Right lobe of liver (tissue), 6 donors: ENCODE data around the gene RNASE8. TPM values are rescaled to one million over a fixed set of nuclear protein-coding genes. Genes with fewer than 3 reads are reported as not detected.
A peak's percentile ranks its signal among the peaks of the same experiment; 100 is the strongest.

Experiments
- ATAC-seq, 4 donors: fragments of 200-7000 bp; cut with Tn5 transposase; one replicate each; pipeline ENCODE4 v1.9.1; 2020; ENCODE audit warnings: mild to moderate bottlenecking in 4 of 4, moderate library complexity in 4 of 4
- DNase-seq, 3 donors: peaks; one replicate each; pipeline ENCODE4 v3.0.0-alpha.2; 2020
- H3K27ac ChIP-seq, 3 donors: fragments of 200-600 bp; one replicate each; pipeline ENCODE4 v1.8.0; 2022
- H3K27me3 ChIP-seq, 2 donors: fragments of 200-600 bp; one replicate each; pipeline ENCODE4 v1.8.0; 2022
- H3K36me3 ChIP-seq, 4 donors: fragments of 200-600 bp; sonication (generic) in 1 of 4; one replicate each; pipeline versions ENCODE4 v1.5.1 to v1.8.0; 2017 to 2022; ENCODE audit warnings: control low read depth in 1 of 4
- H3K4me1 ChIP-seq, 4 donors: fragments of 200-600 bp; sonication (generic) in 1 of 4; one replicate each; pipeline versions ENCODE4 v1.5.1 to v1.8.0; 2017 to 2022; ENCODE audit warnings: control low read depth in 1 of 4
- H3K4me3 ChIP-seq, 3 donors: fragments of 200-600 bp; one replicate each; pipeline ENCODE4 v1.8.0; 2022
- H3K9me3 ChIP-seq, 4 donors: fragments of 200-600 bp; sonication (generic) in 1 of 4; one replicate each; pipeline versions ENCODE4 v1.5.1 to v1.8.0; 2017 to 2022; ENCODE audit warnings: control low read depth in 1 of 4
- CTCF ChIP-seq, 4 donors: fragments of 200-600 bp in 3 of 4; fragments of 450-650 bp in 1 of 4; IDR thresholded peaks; one replicate each; pipeline versions ENCODE4 v1.5.1 to v1.8.0; 2016 to 2022; ENCODE audit warnings: antibody characterized with exemption in 4 of 4, mild to moderate bottlenecking in 2 of 4
- POLR2A ChIP-seq: fragments of 450-650 bp; IDR thresholded peaks from one replicate; pipeline ENCODE4 v1.6.1; 2017; ENCODE audit warnings: antibody characterized with exemption, mild to moderate bottlenecking
- WGBS: methylation state at CpG from one replicate; pipeline ENCODE4 v1.1.6; 2018; ENCODE audit warnings: low coverage, low lambda C conversion rate; ENCODE audit not compliant: insufficient coverage; ENCODE audit errors: missing lambda C conversion rate; 5-methylcytosine and 5-hydroxymethylcytosine counted together
- intact Hi-C, 2 donors: fragments of 100-400 bp; cut with DNase I; formaldehyde crosslinking; loops; one replicate each; pipeline versions ENCODE4 v1.11.2 to v1.14.1; 2022
- total RNA-seq, 6 experiments: library from RNA; depleted of rRNA in 2 of 6; stranded (reverse); fragments of >200 nt in 2 of 6; fragmentation: NEBNext Ultra II Directional in 3 of 6; extraction: Animal tissue kit (Norgen Biotek cat#: 25700) in 3 of 6; gene quantifications; one replicate each; pipeline versions ENCODE4 v1.1.0 to v1.2.4, GENCODE V29; 2016 to 2023
- donor health status: DM: no; HTN: yes; CAD: no.
- donor health status: DM: no; HTN: no; CAD: no.
- donor health status: DM: no; HTN: no; CAD: no.
- donor health status: DM: no; HTN: yes; CAD: no.
- donor health status: DM: no; HTN: yes; CAD: no.

The RNASE8 gene
- total RNA-seq, 6 experiments from 2014 or later, result not detected

- Histone ChIP-seq H3K4me1 (peaks cover 0 to 25% (median 5%) of the 10 kb centered on the region in 4 donors), H3K4me3 (peak overlapping the region; percentile 73 to 75 (median 74)), H3K9me3 (no peaks in the 10 kb centered on the region), H3K27ac (peak overlapping the region; percentile 65 to 72 (median 66)), H3K27me3 (no peaks in the 10 kb centered on the region), H3K36me3 (no peaks in the 10 kb centered on the region)
- TF ChIP-seq CTCF (IDR thresholded peaks at IDR 0.05) (no peak), POLR2A (no peak)
- WGBS, result 8% methylated on average over 28 of the region's 40 CpGs
- intact Hi-C loops, result no loop called here
- DNase-seq, result peak in 1 of 3 donors; percentile 34
- peak in 1 of 4 donors; percentile 1 for ATAC-seq
Observed at GRCh38 chr14:21069388-21070082, 11.9 kb downstream of the RNASE8 start.

GRCh38 chr14:21070083-21070609, 12.5 kb downstream of the RNASE8 start, which contains the start of gene ARHGEF40:
Gene ARHGEF40, plus strand, starts transcription at chr14:21070304. Its CDS starts 93 bp downstream, at chr14:21070397.
- TF ChIP-seq POLR2A (peak; percentile 61), CTCF (IDR thresholded peaks at IDR 0.05) (no peak)
- no peaks in the 10 kb centered on the region for H3K9me3 ChIP-seq
- peak; percentile 74 to 81 (median 77) for DNase-seq
- WGBS, result 0% methylated on average over 25 of the region's 63 CpGs
- intact Hi-C loops, result no loop called here
- H3K36me3 ChIP-seq, result no peaks in the 10 kb centered on the region
- ATAC-seq, result peak; percentile 50 to 79 (median 70)
- H3K27ac ChIP-seq, result peak within 1 kb of the TSS; percentile 65 to 72 (median 66)
- peaks cover 0 to 25% (median 5%) of the 10 kb centered on the region in 4 donors for H3K4me1 ChIP-seq
- peak within 1 kb of the TSS; percentile 73 to 75 (median 74) for H3K4me3 ChIP-seq
- H3K27me3 ChIP-seq, result no peaks in the 10 kb centered on the region

- TF ChIP-seq CTCF (IDR thresholded peaks at IDR 0.05), result no peak
- no peak for TF ChIP-seq POLR2A
- Histone ChIP-seq H3K27ac (peak overlapping the region; percentile 65 to 72 (median 66)), H3K4me1 (peaks cover 0 to 25% (median 5%) of the 10 kb centered on the region in 4 donors), H3K9me3 (no peaks in the 10 kb centered on the region), H3K27me3 (no peaks in the 10 kb centered on the region), H3K4me3 (peak overlapping the region; percentile 73 to 75 (median 74)), H3K36me3 (peaks cover 0 to 3% (median under 1%) of the 10 kb centered on the region in 4 donors)
- intact Hi-C loops, result no loop called here
- ATAC-seq, result peak; percentile 31 to 45 (median 34)
- DNase-seq, result peak; percentile 62 to 74 (median 72)
- 1% methylated on average over 23 of the region's 23 CpGs for WGBS
Observed at GRCh38 chr14:21070610-21071224, 13.1 kb downstream of the RNASE8 start.

GRCh38 chr14:21071225-21072030, 13.8 kb downstream of the RNASE8 start:
- H3K4me3 ChIP-seq, result peak overlapping the region; percentile 73 to 75 (median 74)
- H3K27me3 ChIP-seq, result no peaks in the 10 kb centered on the region
- peak; percentile 50 to 68 (median 57) for ATAC-seq
- WGBS, result 0% methylated on average over 18 of the region's 37 CpGs
- peak; percentile 76 to 87 (median 85) for DNase-seq
- H3K9me3 ChIP-seq, result no peaks in the 10 kb centered on the region
- H3K4me1 ChIP-seq, result peaks cover 0 to 25% (median 5%) of the 10 kb centered on the region in 4 donors
- H3K27ac ChIP-seq, result peak overlapping the region; percentile 65 to 72 (median 66)
- intact Hi-C loops, result no loop called here
- peaks cover 0 to 10% (median 2%) of the 10 kb centered on the region in 4 donors for H3K36me3 ChIP-seq
- TF ChIP-seq CTCF (IDR thresholded peaks at IDR 0.05), result no peak
- no peak for TF ChIP-seq POLR2A
